K562 (cell line): ENCODE measurements around the gene HRG. TPM values are rescaled to one million over a fixed set of nuclear protein-coding genes. Genes with fewer than 3 reads are reported as not detected.
A peak's percentile ranks its signal among the peaks of the same experiment; 100 is the strongest.

Experiments used
- ARID2 ChIP-seq: fragments of 450-650 bp; IDR thresholded peaks from 2 replicates; pipeline ENCODE4 v1.6.1; 2017; ENCODE audit warnings: antibody characterized with exemption, mild to moderate bottlenecking
- ATF1 ChIP-seq, 2 experiments: fragments of 450-650 bp in 1 of 2; IDR thresholded peaks; 2 replicates each; pipeline ENCODE4 v1.6.1; 2016; ENCODE audit warnings: missing compliant biosample characterization in 1 of 2, missing genetic modification characterization in 1 of 2
- BCOR ChIP-seq: fragments of 450-650 bp; IDR thresholded peaks from 2 replicates; pipeline ENCODE4 v1.6.1; 2016
- BHLHE40 ChIP-seq: IDR thresholded peaks from 2 replicates; pipeline ENCODE4 v1.6.1; 2011; ENCODE audit warnings: low read length, improper control_type of control experiment
- DMBX1 ChIP-seq: fragments of 250-450 bp; sonication (Bioruptor Pico); IDR thresholded peaks from 2 replicates; pipeline ENCODE4 v1.8.0; 2022; ENCODE audit warnings: inconsistent platforms, mild to moderate bottlenecking, moderate library complexity, borderline replicate concordance
- EGR1 ChIP-seq: fragments of 450-650 bp; conservative IDR thresholded peaks from 2 replicates; pipeline ENCODE4 v1.6.1; 2017; ENCODE audit warnings: mild to moderate bottlenecking
- FOXP4 ChIP-seq: sonication (generic); formaldehyde crosslinking; IDR thresholded peaks from 2 replicates; pipeline ENCODE4 v1.8.0; 2022; ENCODE audit warnings: mild to moderate bottlenecking, missing genetic modification reagents, borderline replicate concordance
- GABPB1 ChIP-seq: sonication (generic); formaldehyde crosslinking; IDR thresholded peaks from 2 replicates; pipeline ENCODE4 v1.8.0; 2022; ENCODE audit warnings: mild to moderate bottlenecking, missing genetic modification reagents
- KAT8 ChIP-seq: fragments of 450-650 bp; IDR thresholded peaks from 2 replicates; pipeline ENCODE4 v1.6.1; 2016; ENCODE audit warnings: low read depth, mild to moderate bottlenecking
- NRF1 ChIP-seq, 2 experiments: fragments of 450-650 bp; IDR thresholded peaks in 1 of 2; conservative IDR thresholded peaks in 1 of 2; 2 replicates each; pipeline ENCODE4 v1.6.1; 2014; ENCODE audit warnings: mild to moderate bottlenecking in 2 of 2
- RB1 ChIP-seq: fragments of 450-650 bp; IDR thresholded peaks from 2 replicates; pipeline ENCODE4 v1.6.1; 2017; ENCODE audit warnings: low read depth, mild to moderate bottlenecking
- STAG1 ChIP-seq: sonication (generic); formaldehyde crosslinking; IDR thresholded peaks from 2 replicates; pipeline ENCODE4 v1.5.0; 2020; ENCODE audit warnings: missing genetic modification reagents, borderline replicate concordance
- THRAP3 ChIP-seq: fragments of 450-650 bp; IDR thresholded peaks from 2 replicates; pipeline ENCODE4 v1.6.1; 2016; ENCODE audit warnings: mild to moderate bottlenecking, inconsistent platforms, borderline replicate concordance
- ZNF197 ChIP-seq: fragments of 200-800 bp; sonication (Bioruptor generic); IDR thresholded peaks from 2 replicates; pipeline ENCODE4 v1.6.1; 2016; ENCODE audit warnings: low read depth, missing genetic modification characterization, missing compliant biosample characterization
- polyA plus RNA-seq, 8 experiments: library from polyadenylated mRNA; depleted of rRNA in 4 of 8; stranded (reverse) in 5 of 8; unstranded in 3 of 8; fragments of >200 nt; fragmentation: Nextera tagmentation in 2 of 8; fragmentation: Illumina TruSeq in 1 of 8; extraction: Ambion mirVana in 2 of 8; extraction: Trizol in 1 of 8; gene quantifications; 2 replicates each; pipeline versions ENCODE4 v1.2.1 to v1.2.3, GENCODE V29; 2011 to 2014; ENCODE audit warnings: inconsistent platforms in 1 of 8, missing spikeins in 1 of 8
- total RNA-seq, 7 experiments: library from RNA; depleted of rRNA in 6 of 7; stranded (reverse); fragments of >200 nt in 6 of 7; fragmentation: Illumina TruSeq in 2 of 7; extraction: Trizol in 2 of 7; gene quantifications; 2 replicates each; pipeline versions ENCODE4 v1.2.1 to v1.2.3, GENCODE V29; 2011 to 2021; ENCODE audit warnings: low replicate concordance in 1 of 7
- TF ChIP-seq, protein P1 (sequence below), 2 experiments: fragments of 450-650 bp; formaldehyde crosslinking in 1 of 2; IDR thresholded peaks; 2 replicates each; pipeline versions ENCODE4 v1.4.0 to v1.6.1; 2014 to 2020; ENCODE audit warnings: mild to moderate bottlenecking in 2 of 2, borderline replicate concordance in 1 of 2, low read depth in 1 of 2

Gene HRG
- total and polyA plus RNA-seq, 9 of the 15 experiments (the other 6 are each of a cell fraction or from before 2014, with no cell fraction given): not detected

DNA sequence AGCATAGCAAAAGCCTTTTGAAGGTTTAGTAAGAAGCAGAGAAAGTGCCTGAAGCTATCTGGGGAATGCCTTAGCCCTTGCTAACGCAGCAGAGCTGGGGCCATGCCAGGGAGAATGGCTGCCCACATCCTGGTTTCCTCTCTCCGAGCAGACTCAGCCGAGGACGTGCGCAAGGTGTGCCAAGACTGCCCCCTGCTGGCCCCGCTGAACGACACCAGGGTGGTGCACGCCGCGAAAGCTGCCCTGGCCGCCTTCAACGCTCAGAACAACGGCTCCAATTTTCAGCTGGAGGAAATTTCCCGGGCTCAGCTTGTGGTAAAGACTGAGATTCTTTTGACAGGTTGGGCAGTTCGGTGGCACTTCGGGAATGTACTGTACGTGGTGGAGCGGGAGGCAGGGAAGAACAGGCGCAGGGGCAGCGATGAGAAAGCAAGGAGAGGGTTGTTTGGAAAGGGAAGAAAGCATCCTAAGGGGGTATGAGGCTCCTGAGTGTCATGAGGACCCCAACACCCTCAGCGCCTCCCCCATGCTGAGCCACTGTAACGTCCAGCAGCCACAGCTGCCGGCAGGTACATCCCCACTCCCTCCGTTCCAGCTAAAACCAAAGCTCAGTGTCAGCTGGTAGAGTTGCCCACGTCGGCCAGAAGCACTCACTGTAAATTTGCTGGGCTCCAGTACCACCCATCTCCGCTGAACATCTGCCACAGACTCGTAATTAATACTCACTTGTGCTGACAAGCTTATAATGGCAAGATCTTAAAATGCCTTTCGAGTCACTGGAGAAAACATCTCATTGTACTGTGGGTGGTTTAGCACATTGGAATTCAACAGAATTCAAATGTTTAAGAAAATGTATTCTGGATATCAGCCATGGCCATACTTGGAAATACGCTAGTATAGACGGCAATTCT lies 48.5 kb upstream of the HRG start (continued):
- TF ChIP-seq, protein P1, sequence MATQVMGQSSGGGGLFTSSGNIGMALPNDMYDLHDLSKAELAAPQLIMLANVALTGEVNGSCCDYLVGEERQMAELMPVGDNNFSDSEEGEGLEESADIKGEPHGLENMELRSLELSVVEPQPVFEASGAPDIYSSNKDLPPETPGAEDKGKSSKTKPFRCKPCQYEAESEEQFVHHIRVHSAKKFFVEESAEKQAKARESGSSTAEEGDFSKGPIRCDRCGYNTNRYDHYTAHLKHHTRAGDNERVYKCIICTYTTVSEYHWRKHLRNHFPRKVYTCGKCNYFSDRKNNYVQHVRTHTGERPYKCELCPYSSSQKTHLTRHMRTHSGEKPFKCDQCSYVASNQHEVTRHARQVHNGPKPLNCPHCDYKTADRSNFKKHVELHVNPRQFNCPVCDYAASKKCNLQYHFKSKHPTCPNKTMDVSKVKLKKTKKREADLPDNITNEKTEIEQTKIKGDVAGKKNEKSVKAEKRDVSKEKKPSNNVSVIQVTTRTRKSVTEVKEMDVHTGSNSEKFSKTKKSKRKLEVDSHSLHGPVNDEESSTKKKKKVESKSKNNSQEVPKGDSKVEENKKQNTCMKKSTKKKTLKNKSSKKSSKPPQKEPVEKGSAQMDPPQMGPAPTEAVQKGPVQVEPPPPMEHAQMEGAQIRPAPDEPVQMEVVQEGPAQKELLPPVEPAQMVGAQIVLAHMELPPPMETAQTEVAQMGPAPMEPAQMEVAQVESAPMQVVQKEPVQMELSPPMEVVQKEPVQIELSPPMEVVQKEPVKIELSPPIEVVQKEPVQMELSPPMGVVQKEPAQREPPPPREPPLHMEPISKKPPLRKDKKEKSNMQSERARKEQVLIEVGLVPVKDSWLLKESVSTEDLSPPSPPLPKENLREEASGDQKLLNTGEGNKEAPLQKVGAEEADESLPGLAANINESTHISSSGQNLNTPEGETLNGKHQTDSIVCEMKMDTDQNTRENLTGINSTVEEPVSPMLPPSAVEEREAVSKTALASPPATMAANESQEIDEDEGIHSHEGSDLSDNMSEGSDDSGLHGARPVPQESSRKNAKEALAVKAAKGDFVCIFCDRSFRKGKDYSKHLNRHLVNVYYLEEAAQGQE (IDR thresholded peaks at IDR 0.05; ENCODE audit: borderline replicate concordance): peak; percentile 83
- TF ChIP-seq, protein P1 (CRISPR knock-in tag; IDR thresholded peaks at IDR 0.05; ENCODE audit: low read depth): no peak; the same call in 1 of the 2 replicates
- TF ChIP-seq ARID2 (peak; percentile 52; the same call in 1 of the 2 replicates), BCOR (peak; percentile 14; the same call in 1 of the 2 replicates), NRF1 (conservative IDR thresholded peaks at IDR 0.05 in 1 of 2, IDR thresholded peaks at IDR 0.05 in 1 of 2) (peak; percentile 70 to 77), GABPB1 (no peak), RB1 (peak; percentile 55; the same call in 1 of the 2 replicates), THRAP3 (no peak), EGR1 (no peak), DMBX1 (CRISPR knock-in tag) (no peak), STAG1 (peak; percentile 65; the same call in 1 of the 2 replicates), FOXP4 (CRISPR knock-in tag) (no peak), ATF1 (CRISPR knock-in tag; IDR thresholded peaks at IDR 0.05) (no peak), ATF1 (tag; IDR thresholded peaks at IDR 0.05) (0 out of 2 replicates have a peak, but pooled peaks have one; percentile 14), KAT8 (no peak), ZNF197 (CRISPR knock-in tag) (no peak), BHLHE40 (peak; percentile 50; the same call in 1 of the 2 replicates)
